Epithelial cell of proximal tubule (primary cell): ENCODE results near the gene TENM4. TPM values are rescaled to one million over a fixed set of nuclear protein-coding genes. Genes with fewer than 3 reads are reported as not detected.

Source experiments
- DNase-seq: peaks from one replicate; pipeline ENCODE4 v3.0.0-alpha.2; 2011; ENCODE audit warnings: low read depth
- H3K4me3 ChIP-seq: 2 replicates; pipeline ENCODE4 v1.5.1; 2011; ENCODE audit warnings: low read depth, mild to moderate bottlenecking, low read length
- CTCF ChIP-seq: conservative IDR thresholded peaks from 2 replicates; pipeline ENCODE4 v1.5.1; 2012; ENCODE audit warnings: low read depth, mild to moderate bottlenecking, low read length
- total RNA-seq: library from RNA; depleted of rRNA; stranded (reverse); fragments of >200 nt; gene quantifications from 2 replicates; pipeline ENCODE4 v1.2.3, GENCODE V29; 2015

The TENM4 gene
- total RNA-seq, 1 donor from 2014 or later = 22.2 TPM

- no peak for DNase-seq
- no peak overlapping the region for H3K4me3 ChIP-seq
- no peak for TF ChIP-seq CTCF
Observed at GRCh38 chr11:78932757-78933156, 508.1 kb downstream of the TENM4 start.

- no peak for TF ChIP-seq CTCF
- H3K4me3 ChIP-seq = no peak overlapping the region
- DNase-seq = no peak
Observed at GRCh38 chr11:78931891-78932290, 508.9 kb downstream of the TENM4 start.

GRCh38 chr11:78930810-78931523 is 509.9 kb downstream of the TENM4 start:
- DNase-seq = no peak
- TF ChIP-seq CTCF = no peak
- H3K4me3 ChIP-seq = no peak overlapping the region

GRCh38 chr11:78929906-78930220 is 511.0 kb downstream of the TENM4 start:
- DNase-seq = no peak
- no peak for TF ChIP-seq CTCF
- H3K4me3 ChIP-seq = no peak overlapping the region

- TF ChIP-seq CTCF = no peak
- H3K4me3 ChIP-seq = no peak overlapping the region
- DNase-seq = no peak
Observed at GRCh38 chr11:78929207-78929905, 511.5 kb downstream of the TENM4 start.

GRCh38 chr11:78927511-78927910 is 513.3 kb downstream of the TENM4 start:
- TF ChIP-seq CTCF = no peak
- H3K4me3 ChIP-seq = no peak overlapping the region
- no peak for DNase-seq

- no peak for TF ChIP-seq CTCF
- no peak overlapping the region for H3K4me3 ChIP-seq
- DNase-seq = no peak
Observed at GRCh38 chr11:78926633-78927338, 514.0 kb downstream of the TENM4 start.
